AG04450 (cell line): ENCODE data around the gene ING1. TPM values are rescaled to one million over a fixed set of nuclear protein-coding genes. Genes with fewer than 3 reads are reported as not detected.

Experiments used
- CTCF ChIA-PET: fragments of 300-600, 350-600 bp; formaldehyde crosslinking; extraction: SDS; loops from one replicate; lab custom pipeline; 2022; ENCODE audit warnings: antibody characterized with exemption, inconsistent platforms; lab: Charles Lee
- POLR2A ChIA-PET: fragments of 350-600 bp; formaldehyde crosslinking; extraction: SDS; loops from one replicate; lab custom pipeline; 2021; ENCODE audit warnings: antibody characterized with exemption, inconsistent platforms; lab: Yijun Ruan, JAX
- DNase-seq: peaks from one replicate; pipeline ENCODE4 v3.0.0-alpha.2; 2011; ENCODE audit warnings: low read depth, low spot score
- H3K27ac ChIP-seq: one replicate; pipeline ENCODE4 v1.5.1; 2012; ENCODE audit warnings: low read depth, low read length, control low read depth
- H3K27me3 ChIP-seq: one replicate; pipeline ENCODE4 v1.6.0; 2012; ENCODE audit warnings: low read length; ENCODE audit not compliant: control insufficient read depth, insufficient read depth
- H3K4me3 ChIP-seq: 2 replicates; pipeline ENCODE4 v1.5.1; 2011; ENCODE audit warnings: mild to moderate bottlenecking, low read depth, low read length, control low read depth
- H3K9me3 ChIP-seq: 2 replicates; pipeline ENCODE4 v1.5.1; 2012; ENCODE audit warnings: low read length; ENCODE audit not compliant: control insufficient read depth, insufficient read depth
- CTCF ChIP-seq: IDR thresholded peaks from 2 replicates; pipeline ENCODE4 v1.5.1; 2011; ENCODE audit warnings: low read depth, low read length, control low read depth, inconsistent platforms
- polyA plus RNA-seq: library from polyadenylated mRNA; depleted of rRNA; stranded (reverse); fragments of >200 nt; gene quantifications from 2 replicates; pipeline ENCODE4 v1.2.3, GENCODE V29; 2011

Gene ING1
- polyA plus RNA-seq, 1 experiment, result 8.7 TPM

DNA sequence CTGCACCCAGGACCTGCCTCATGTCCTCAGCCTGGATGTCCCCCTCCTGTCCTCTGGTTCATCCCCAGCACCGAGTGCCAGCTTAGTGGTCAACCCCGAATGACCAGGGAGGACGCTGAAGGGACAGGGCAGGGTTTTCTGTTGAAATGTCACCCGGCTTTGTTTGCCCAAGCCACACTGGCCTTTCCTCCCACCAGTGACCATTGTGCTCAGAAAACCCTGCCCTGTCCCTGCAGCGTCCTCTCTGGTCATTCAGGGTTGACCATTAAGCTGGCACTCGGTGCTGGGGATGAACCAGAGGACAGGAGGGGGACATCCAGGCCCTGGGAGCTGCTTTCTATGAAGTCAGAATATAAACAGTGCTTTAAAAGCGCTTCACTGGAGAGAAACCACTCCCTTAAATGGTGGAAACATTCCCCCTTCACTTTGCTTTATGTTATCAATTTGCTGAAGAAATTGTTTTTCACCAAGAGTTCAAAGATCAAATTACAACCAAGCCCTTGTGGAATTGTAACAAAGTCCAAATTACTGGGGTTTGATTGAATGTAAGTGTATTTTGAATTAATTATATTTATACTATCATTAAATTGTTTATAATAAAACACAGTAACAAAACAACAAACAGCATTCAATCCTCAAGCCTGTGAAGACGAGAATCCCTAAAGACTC, 29.0 kb upstream of the ING1 start:
- H3K9me3 ChIP-seq, result no peaks in the 10 kb centered on the region
- no peak overlapping the region for H3K4me3 ChIP-seq
- no peaks in the 10 kb centered on the region for H3K27me3 ChIP-seq
- ChIA-PET POLR2A (interaction anchor here (0.7 kb wide), 1 partner anchor 28 kb away, joined by 3 read pairs; no protein-coding TSS in a partner anchor), CTCF (interaction anchor here (0.6 kb wide), 1 partner anchor 43 kb away, joined by 3 read pairs; no protein-coding TSS in a partner anchor)
- no peak for TF ChIP-seq CTCF
- DNase-seq, result no peak
- H3K27ac ChIP-seq, result no peak overlapping the region

DNA sequence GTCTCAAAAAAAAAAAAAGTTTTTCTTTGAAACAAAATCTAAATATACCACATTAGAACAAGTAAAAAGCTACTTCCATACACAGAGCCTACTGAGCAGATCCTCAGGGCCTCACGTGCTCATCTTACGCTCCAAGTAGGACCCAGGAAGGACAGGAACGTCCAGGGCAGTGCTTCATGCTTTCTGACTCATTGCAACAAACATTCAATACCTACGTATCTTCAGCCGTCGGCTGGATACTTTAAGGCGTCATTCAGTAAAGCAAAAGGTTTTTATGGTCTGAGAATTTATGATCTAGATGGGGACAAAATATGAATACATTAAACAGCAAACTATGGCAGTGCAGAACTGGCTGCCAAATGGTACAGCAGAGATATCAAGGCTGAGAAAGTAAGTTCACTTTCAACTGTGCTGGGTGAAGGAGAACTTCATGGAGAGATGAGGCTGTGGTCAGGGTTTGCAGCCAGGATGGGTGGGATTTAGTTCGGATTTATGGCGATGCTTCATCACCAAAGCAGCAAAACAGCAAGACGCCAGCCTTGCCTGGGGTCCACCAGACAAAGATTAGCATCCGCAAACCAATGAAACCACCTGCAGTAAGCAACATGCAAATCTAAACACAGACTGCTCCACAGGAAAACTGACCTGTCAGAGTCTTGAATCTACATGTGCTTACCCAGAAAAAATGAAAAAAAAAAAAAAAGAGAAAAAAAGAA, 28.0 kb upstream of the ING1 start:
- no peak for DNase-seq
- POLR2A ChIA-PET, result no interaction called here
- no peaks in the 10 kb centered on the region for H3K27me3 ChIP-seq

GRCh38 chr13:110687736-110688135, 25.8 kb upstream of the ING1 start:
- no peak overlapping the region for H3K27ac ChIP-seq
- CTCF ChIA-PET, result no interaction called here
- POLR2A ChIA-PET, result no interaction called here
- DNase-seq, result no peak
- no peaks in the 10 kb centered on the region for H3K9me3 ChIP-seq
- H3K27me3 ChIP-seq, result no peaks in the 10 kb centered on the region
- no peak overlapping the region for H3K4me3 ChIP-seq
- no peak for TF ChIP-seq CTCF

More for the DNA sequence above, 28.0 kb upstream of the ING1 start:
- TF ChIP-seq CTCF, result no peak
- H3K4me3 ChIP-seq, result no peak overlapping the region
- H3K27ac ChIP-seq, result no peak overlapping the region
- no peaks in the 10 kb centered on the region for H3K9me3 ChIP-seq
- CTCF ChIA-PET, result interaction anchor here (0.7 kb wide), 1 partner anchor 37 kb away, joined by 5 read pairs; no protein-coding TSS in a partner anchor

DNA sequence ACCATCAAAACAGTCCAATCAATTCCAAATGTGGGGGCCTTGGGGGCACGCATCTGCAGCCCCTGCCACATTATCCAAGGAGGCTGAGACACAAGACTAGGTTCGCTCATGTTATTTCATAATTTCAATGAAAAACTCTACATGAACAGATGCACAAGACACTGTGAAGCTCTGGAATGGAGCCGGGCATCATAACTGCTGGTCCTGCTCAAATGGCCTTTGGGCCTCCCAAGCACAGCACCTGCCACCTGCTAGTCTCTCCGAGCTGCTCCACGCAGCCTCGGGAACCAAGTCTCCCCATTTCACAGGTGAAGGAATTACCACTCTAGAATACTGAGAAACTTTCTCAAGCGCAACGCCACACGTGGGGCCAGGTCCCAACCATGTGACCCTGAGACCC, 24.5 kb upstream of the ING1 start:
- TF ChIP-seq CTCF, result no peak
- no peak for DNase-seq
- no peaks in the 10 kb centered on the region for H3K27me3 ChIP-seq
- no peak overlapping the region for H3K27ac ChIP-seq
- no peaks in the 10 kb centered on the region for H3K9me3 ChIP-seq
- no peak overlapping the region for H3K4me3 ChIP-seq
- POLR2A ChIA-PET, result no interaction called here
- CTCF ChIA-PET, result no interaction called here

DNA sequence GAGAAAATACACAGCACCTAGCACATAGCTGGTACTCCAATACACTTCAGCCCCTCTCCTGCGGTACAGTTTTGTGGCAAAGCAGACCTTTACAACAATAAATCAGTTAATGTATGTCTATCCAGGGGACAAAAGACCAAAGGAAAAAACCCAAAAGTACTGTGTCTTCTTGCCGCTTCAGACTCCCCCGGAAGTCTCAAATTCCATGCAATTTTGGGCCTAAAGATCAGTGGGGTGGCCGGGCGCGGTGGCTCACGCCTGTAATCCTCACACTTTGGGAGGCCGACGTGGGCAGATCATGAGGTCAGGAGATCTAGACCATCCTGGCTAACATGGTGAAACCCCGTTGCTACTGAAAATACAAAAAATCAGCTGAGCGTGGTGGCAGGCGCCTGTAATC, 23.8 kb upstream of the ING1 start:
- no peaks in the 10 kb centered on the region for H3K9me3 ChIP-seq
- POLR2A ChIA-PET, result no interaction called here
- DNase-seq, result no peak
- TF ChIP-seq CTCF, result no peak
- CTCF ChIA-PET, result no interaction called here
- no peaks in the 10 kb centered on the region for H3K27me3 ChIP-seq
- H3K4me3 ChIP-seq, result no peak overlapping the region
- H3K27ac ChIP-seq, result no peak overlapping the region
